GM23338 (cell line): ENCODE measurements around the gene ZNF562. TPM values are rescaled to one million over a fixed set of nuclear protein-coding genes. Genes with fewer than 3 reads are reported as not detected.
A peak's percentile ranks its signal among the peaks of the same experiment; 100 is the strongest.
"Not testable (repeated sequence)": the region's sequence is repeated elsewhere in the genome, so short reads cannot be mapped to it uniquely, and the experiment has no call there.

ENCODE experiments used
- ATAC-seq: fragments of 200-7000 bp; cut with Tn5 transposase; 3 replicates; pipeline ENCODE4 v1.9.1; 2020
- DNase-seq: peaks from one replicate; pipeline ENCODE4 v3.0.0-alpha.2; 2015; ENCODE audit warnings: low spot score
- H2AFZ ChIP-seq: fragments of 200-600 bp; sonication (generic); 2 replicates; pipeline ENCODE4 v1.8.0; 2016; ENCODE audit warnings: antibody characterized with exemption, mild to moderate bottlenecking, moderate library complexity
- H3F3A ChIP-seq: fragments of 200-600 bp; sonication (generic); replicated peaks from 2 replicates; pipeline ENCODE4 v1.8.0; 2017; ENCODE audit warnings: antibody characterized with exemption, mixed run types, low read depth
- H3K27ac ChIP-seq: fragments of 200-600 bp; sonication (generic); 2 replicates; pipeline ENCODE4 v1.6.1; 2016; ENCODE audit warnings: low read depth
- H3K27me3 ChIP-seq: fragments of 200-600 bp; sonication (generic); 2 replicates; pipeline ENCODE4 v1.8.0; 2016; ENCODE audit warnings: mild to moderate bottlenecking, mixed run types, moderate library complexity; ENCODE audit not compliant: insufficient read depth
- H3K36me3 ChIP-seq: fragments of 200-600 bp; sonication (generic); 2 replicates; pipeline ENCODE4 v1.8.0; 2016; ENCODE audit warnings: mild to moderate bottlenecking; ENCODE audit not compliant: insufficient read depth
- H3K4me1 ChIP-seq: fragments of 200-600 bp; sonication (generic); 2 replicates; pipeline ENCODE4 v1.8.0; 2016; ENCODE audit warnings: mild to moderate bottlenecking, moderate library complexity; ENCODE audit not compliant: insufficient read depth
- H3K4me2 ChIP-seq: fragments of 200-600 bp; sonication (generic); 2 replicates; pipeline ENCODE4 v1.7.1; 2017; ENCODE audit warnings: mixed run types
- H3K4me3 ChIP-seq: fragments of 200-600 bp; sonication (generic); 2 replicates; pipeline ENCODE4 v1.6.1; 2016; ENCODE audit warnings: mixed run types
- H3K79me2 ChIP-seq: fragments of 200-600 bp; sonication (generic); replicated peaks from 2 replicates; pipeline ENCODE4 v1.8.0; 2017; ENCODE audit warnings: mild to moderate bottlenecking; ENCODE audit not compliant: insufficient read depth
- H3K9me2 ChIP-seq: fragments of 200-600 bp; sonication (generic); 2 replicates; pipeline ENCODE4 v1.8.0; 2017; ENCODE audit not compliant: insufficient read depth
- H4K20me1 ChIP-seq: fragments of 200-600 bp; sonication (generic); replicated peaks from 2 replicates; pipeline ENCODE4 v1.8.0; 2017; ENCODE audit warnings: mild to moderate bottlenecking; ENCODE audit not compliant: insufficient read depth
- H3K27ac Mint-ChIP-seq: 2 replicates; pipeline ENCODE4 v1.8.0; 2020; ENCODE audit warnings: inconsistent platforms, mild to moderate bottlenecking, moderate library complexity, mixed read lengths
- H3K27me3 Mint-ChIP-seq: 3 replicates; pipeline ENCODE4 v1.8.0; 2022; ENCODE audit warnings: low read depth, mild to moderate bottlenecking, moderate library complexity, mixed read lengths, inconsistent platforms; ENCODE audit not compliant: insufficient read depth, poor library complexity
- H3K36me3 Mint-ChIP-seq: 3 replicates; pipeline ENCODE4 v1.8.0; 2021; ENCODE audit warnings: low read depth, mild to moderate bottlenecking, inconsistent platforms, moderate library complexity, mixed read lengths
- H3K4me1 Mint-ChIP-seq: 3 replicates; pipeline ENCODE4 v1.8.0; 2020; ENCODE audit warnings: mild to moderate bottlenecking, inconsistent platforms, mixed read lengths
- H3K4me3 Mint-ChIP-seq: 3 replicates; pipeline ENCODE4 v1.8.0; 2021; ENCODE audit warnings: moderate library complexity, mild to moderate bottlenecking, inconsistent platforms, mixed read lengths
- H3K9me3 Mint-ChIP-seq: 3 replicates; pipeline ENCODE4 v1.8.0; 2020; ENCODE audit warnings: moderate library complexity, mild to moderate bottlenecking, inconsistent platforms, mixed read lengths
- CREB1 ChIP-seq: fragments of 250-450 bp; sonication (Bioruptor Pico); IDR thresholded peaks from 2 replicates; pipeline ENCODE4 v1.5.0; 2020; ENCODE audit warnings: low read depth, mild to moderate bottlenecking, moderate library complexity
- EZH2 ChIP-seq: fragments of 200-600 bp; sonication (generic); IDR thresholded peaks from one replicate; pipeline ENCODE4 v1.8.0; 2017; ENCODE audit warnings: antibody characterized with exemption, mild to moderate bottlenecking, low read depth; ENCODE audit not compliant: unreplicated experiment
- EZH2phosphoT487 ChIP-seq: fragments of 200-600 bp; sonication (generic); IDR thresholded peaks from one replicate; pipeline ENCODE4 v1.8.1; 2018; ENCODE audit warnings: antibody characterized with exemption; ENCODE audit not compliant: unreplicated experiment
- JUNB ChIP-seq: IDR thresholded peaks from one replicate; pipeline ENCODE4 v1.6.1; 2016; ENCODE audit warnings: antibody characterized with exemption; ENCODE audit not compliant: unreplicated experiment
- NANOG ChIP-seq: IDR thresholded peaks from 2 replicates; pipeline ENCODE4 v1.6.1; 2016; ENCODE audit warnings: antibody characterized with exemption, borderline replicate concordance
- POLR2AphosphoS5 ChIP-seq: IDR thresholded peaks from 2 replicates; pipeline ENCODE4 v1.6.1; 2016; ENCODE audit warnings: antibody characterized with exemption, low read depth
- STAT1 ChIP-seq: IDR thresholded peaks from one replicate; pipeline ENCODE4 v1.6.1; 2016; ENCODE audit warnings: antibody characterized with exemption; ENCODE audit not compliant: unreplicated experiment
- ZNF114 ChIP-seq: fragments of 250-450 bp; sonication (Bioruptor Pico); IDR thresholded peaks from 2 replicates; pipeline ENCODE4 v1.5.0; 2020; ENCODE audit warnings: mild to moderate bottlenecking, moderate library complexity
- polyA plus RNA-seq: library from polyadenylated mRNA; unstranded; fragments of >200 nt; fragmentation: Nextera tagmentation; extraction: Ambion mirVana; gene quantifications from 2 replicates; pipeline ENCODE4 v1.2.1, GENCODE V29; 2016
- total RNA-seq: library from RNA; depleted of rRNA; stranded (reverse); fragments of >200 nt; shearing (Covaris generic); gene quantifications from 2 replicates; pipeline ENCODE4 v1.2.3, GENCODE V29; 2014
- TF ChIP-seq, protein P1 (sequence below): IDR thresholded peaks from one replicate; pipeline ENCODE4 v1.6.1; 2018; ENCODE audit warnings: antibody characterized with exemption; ENCODE audit not compliant: unreplicated experiment

The ZNF562 gene
- total and polyA plus RNA-seq, 2 experiments from 2014 or later, result 15.6 to 68.8 TPM

DNA sequence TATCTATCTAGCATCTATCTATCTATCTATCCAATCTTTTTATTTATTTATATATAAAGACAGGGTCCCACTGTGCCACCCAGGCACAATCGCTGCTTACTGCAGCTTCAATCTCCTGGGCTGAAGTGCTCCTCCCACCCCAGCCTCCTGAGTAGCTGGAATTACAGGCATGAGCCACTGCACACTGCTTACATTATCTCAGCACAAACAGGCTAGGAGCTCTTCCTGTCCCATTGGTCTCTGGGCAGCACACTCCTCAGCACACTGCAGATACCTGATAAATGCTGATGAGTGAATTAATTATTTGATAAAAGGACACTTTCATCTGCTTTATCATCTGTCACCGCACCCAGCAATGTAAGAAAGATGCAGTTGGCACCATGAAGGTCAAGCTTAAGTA lies 16.1 kb downstream of the ZNF562 start (continued):
- TF ChIP-seq, protein P1, sequence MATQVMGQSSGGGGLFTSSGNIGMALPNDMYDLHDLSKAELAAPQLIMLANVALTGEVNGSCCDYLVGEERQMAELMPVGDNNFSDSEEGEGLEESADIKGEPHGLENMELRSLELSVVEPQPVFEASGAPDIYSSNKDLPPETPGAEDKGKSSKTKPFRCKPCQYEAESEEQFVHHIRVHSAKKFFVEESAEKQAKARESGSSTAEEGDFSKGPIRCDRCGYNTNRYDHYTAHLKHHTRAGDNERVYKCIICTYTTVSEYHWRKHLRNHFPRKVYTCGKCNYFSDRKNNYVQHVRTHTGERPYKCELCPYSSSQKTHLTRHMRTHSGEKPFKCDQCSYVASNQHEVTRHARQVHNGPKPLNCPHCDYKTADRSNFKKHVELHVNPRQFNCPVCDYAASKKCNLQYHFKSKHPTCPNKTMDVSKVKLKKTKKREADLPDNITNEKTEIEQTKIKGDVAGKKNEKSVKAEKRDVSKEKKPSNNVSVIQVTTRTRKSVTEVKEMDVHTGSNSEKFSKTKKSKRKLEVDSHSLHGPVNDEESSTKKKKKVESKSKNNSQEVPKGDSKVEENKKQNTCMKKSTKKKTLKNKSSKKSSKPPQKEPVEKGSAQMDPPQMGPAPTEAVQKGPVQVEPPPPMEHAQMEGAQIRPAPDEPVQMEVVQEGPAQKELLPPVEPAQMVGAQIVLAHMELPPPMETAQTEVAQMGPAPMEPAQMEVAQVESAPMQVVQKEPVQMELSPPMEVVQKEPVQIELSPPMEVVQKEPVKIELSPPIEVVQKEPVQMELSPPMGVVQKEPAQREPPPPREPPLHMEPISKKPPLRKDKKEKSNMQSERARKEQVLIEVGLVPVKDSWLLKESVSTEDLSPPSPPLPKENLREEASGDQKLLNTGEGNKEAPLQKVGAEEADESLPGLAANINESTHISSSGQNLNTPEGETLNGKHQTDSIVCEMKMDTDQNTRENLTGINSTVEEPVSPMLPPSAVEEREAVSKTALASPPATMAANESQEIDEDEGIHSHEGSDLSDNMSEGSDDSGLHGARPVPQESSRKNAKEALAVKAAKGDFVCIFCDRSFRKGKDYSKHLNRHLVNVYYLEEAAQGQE, result no peak
- no peak for TF ChIP-seq STAT1
- no peak for TF ChIP-seq POLR2AphosphoS5
- TF ChIP-seq JUNB, result no peak

DNA sequence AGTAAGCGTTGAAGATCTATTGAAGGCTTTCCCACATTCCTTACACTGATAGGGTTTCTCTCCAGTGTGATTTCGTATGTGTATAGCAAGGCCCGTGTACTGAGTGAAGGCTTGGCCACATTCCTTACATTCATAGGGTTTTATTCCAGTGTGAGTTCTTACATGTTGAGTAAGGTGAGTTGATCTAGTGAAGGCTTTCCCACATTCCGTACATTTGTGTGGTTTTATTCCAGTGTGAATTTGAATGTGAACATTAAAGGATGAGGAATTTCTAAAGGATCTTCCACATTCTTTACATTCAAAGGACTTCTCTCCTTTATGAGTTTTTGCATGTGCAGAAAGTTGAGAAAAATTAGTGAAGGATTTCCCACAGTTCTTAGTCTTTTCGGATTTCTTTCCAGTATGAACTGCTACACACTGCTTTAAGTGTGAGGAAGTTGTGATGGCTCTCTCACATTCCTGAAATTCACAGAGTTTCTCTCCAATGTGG lies 21.8 kb downstream of the ZNF562 start:
- H3K36me3 ChIP-seq, result peaks cover 60% of the 10 kb centered on the region
- not testable (repeated sequence) for H3K4me3 ChIP-seq, H3K4me3 Mint-ChIP-seq, ATAC-seq, H3K27ac Mint-ChIP-seq, H3K27me3 Mint-ChIP-seq, DNase-seq, H2AFZ ChIP-seq, H3K27ac ChIP-seq, H4K20me1 ChIP-seq, H3K9me2 ChIP-seq, H3K4me2 ChIP-seq, H3K27me3 ChIP-seq, H3F3A ChIP-seq
- Mint-ChIP-seq H3K36me3 (peaks cover 94% of the 10 kb centered on the region), H3K9me3 (peaks cover 62% of the 10 kb centered on the region), H3K4me1 (peaks cover 25% of the 10 kb centered on the region)
- H3K4me1 ChIP-seq, result peaks cover 25% of the 10 kb centered on the region
- peaks cover 67% of the 10 kb centered on the region for H3K79me2 ChIP-seq

DNA sequence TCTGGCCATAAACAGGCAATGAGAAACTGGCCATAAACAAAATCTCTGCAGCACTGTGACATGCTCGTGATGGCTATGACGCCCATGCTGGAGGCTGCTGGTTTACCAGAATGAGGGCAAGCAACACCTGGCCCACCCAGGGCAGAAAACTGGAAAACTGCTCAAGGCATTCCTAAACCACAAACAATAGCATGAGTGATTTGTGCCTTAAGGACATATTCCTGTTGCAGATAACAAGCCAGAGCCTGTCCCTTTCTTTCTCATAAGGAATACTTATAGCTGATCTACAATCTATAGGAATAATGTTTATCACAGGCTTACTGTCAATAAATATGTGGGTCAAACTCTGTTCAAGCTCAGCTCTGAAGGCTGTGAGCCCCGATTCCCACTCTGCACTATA lies 23.4 kb downstream of the ZNF562 start:
- Histone ChIP-seq H3K79me2 (peaks cover 71% of the 10 kb centered on the region), H3K4me1 (peaks cover 29% of the 10 kb centered on the region), H3K27ac (peak overlapping the region; percentile 98; the same call in 1 of the 2 replicates), H3K36me3 (peaks cover 60% of the 10 kb centered on the region)
- not testable (repeated sequence) for H3K27ac Mint-ChIP-seq, H3K4me3 ChIP-seq, H3K4me2 ChIP-seq, ATAC-seq, H3F3A ChIP-seq, H3K4me3 Mint-ChIP-seq, H3K9me2 ChIP-seq, H3K27me3 ChIP-seq, H2AFZ ChIP-seq, H4K20me1 ChIP-seq
- peaks cover 90% of the 10 kb centered on the region for H3K36me3 Mint-ChIP-seq
- H3K9me3 Mint-ChIP-seq, result peaks cover 62% of the 10 kb centered on the region
- peak; percentile 38 for DNase-seq
- peaks cover 11% of the 10 kb centered on the region for H3K27me3 Mint-ChIP-seq
- H3K4me1 Mint-ChIP-seq, result peaks cover 25% of the 10 kb centered on the region

DNA sequence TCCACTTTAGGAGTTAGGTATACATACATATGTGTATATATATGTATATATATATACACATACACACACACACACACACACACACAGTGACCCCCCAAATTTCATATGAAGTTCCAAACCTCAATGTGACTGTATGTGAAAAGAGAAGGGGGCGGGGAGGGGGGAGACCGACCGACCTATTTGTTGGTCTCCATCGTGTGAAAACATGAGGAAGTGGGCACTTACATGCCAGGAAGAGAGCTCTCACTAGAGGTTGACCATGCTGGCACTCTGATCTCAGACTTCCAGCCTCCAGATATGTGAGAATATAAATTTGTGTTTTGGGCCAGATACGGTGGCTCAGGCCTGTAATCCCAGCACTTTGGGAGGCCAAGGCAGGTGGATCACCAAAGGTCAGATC lies 24.6 kb downstream of the ZNF562 start:
- Mint-ChIP-seq H3K4me3 (no peak overlapping the region), H3K27me3 (peaks cover 11% of the 10 kb centered on the region), H3K36me3 (peaks cover 87% of the 10 kb centered on the region), H3K9me3 (peaks cover 58% of the 10 kb centered on the region), H3K27ac (peak overlapping the region; percentile 92; the same call in 1 of the 2 replicates), H3K4me1 (peaks cover 33% of the 10 kb centered on the region)
- peak overlapping the region; percentile 17 for H3K4me3 ChIP-seq
- DNase-seq (no peak), ATAC-seq (no peak)
- H4K20me1 ChIP-seq, result 0 out of 2 replicates have a peak, but pooled peaks cover 4% of the 10 kb centered on the region
- no peaks in the 10 kb centered on the region for H3K27me3 ChIP-seq
- H3K4me2 ChIP-seq, result peak overlapping the region; percentile 61
- H3F3A ChIP-seq, result peaks cover 3% of the 10 kb centered on the region; the same call in 1 of the 2 replicates
- no peak overlapping the region for H2AFZ ChIP-seq
- H3K4me1 ChIP-seq, result peaks cover 29% of the 10 kb centered on the region
- peaks cover 74% of the 10 kb centered on the region for H3K79me2 ChIP-seq
- H3K9me2 ChIP-seq, result no peaks in the 10 kb centered on the region
- H3K36me3 ChIP-seq, result peaks cover 50% of the 10 kb centered on the region
- H3K27ac ChIP-seq, result peak overlapping the region; percentile 98
- TF ChIP-seq, protein P1, result no peak
- no peak for TF ChIP-seq NANOG
- TF ChIP-seq POLR2AphosphoS5, result no peak
- TF ChIP-seq EZH2, result no peak
- no peak for TF ChIP-seq JUNB
- TF ChIP-seq CREB1 (CRISPR knock-in tag), result no peak
- no peak for TF ChIP-seq ZNF114 (CRISPR knock-in tag)
- TF ChIP-seq STAT1, result no peak
- no peak for TF ChIP-seq EZH2phosphoT487
